T1000 (cell line): ENCODE measurements around the gene RARRES1.

Source experiments
- DNase-seq: peaks from one replicate; lab custom pipeline; 2025; ENCODE audit warnings: mixed read lengths; lab: John Stamatoyannopoulos, UW

RARRES1 gene

GRCh38 chr3:158765518-158766205 is 33.4 kb upstream of the RARRES1 start:
- DNase-seq = no peak

- DNase-seq = no peak
These were observed 31.2 kb upstream of the RARRES1 start for GRCh38 chr3:158763421-158763820.

- DNase-seq = no peak
These were observed 30.4 kb upstream of the RARRES1 start for GRCh38 chr3:158762701-158763100.

GRCh38 chr3:158761350-158761749 is 29.1 kb upstream of the RARRES1 start:
- no peak for DNase-seq

GRCh38 chr3:158755421-158755820 is 23.2 kb upstream of the RARRES1 start:
- no peak for DNase-seq

GRCh38 chr3:158753854-158754253 is 21.6 kb upstream of the RARRES1 start:
- no peak for DNase-seq

GRCh38 chr3:158751316-158751715 is 19.1 kb upstream of the RARRES1 start:
- DNase-seq = no peak

- DNase-seq = no peak
These were observed 17.8 kb upstream of the RARRES1 start for GRCh38 chr3:158750016-158750415.

GRCh38 chr3:158749526-158749925 is 17.3 kb upstream of the RARRES1 start:
- DNase-seq = no peak

GRCh38 chr3:158748237-158748828 is 16.1 kb upstream of the RARRES1 start:
- no peak for DNase-seq

GRCh38 chr3:158747417-158747816 is 15.2 kb upstream of the RARRES1 start:
- no peak for DNase-seq

- no peak for DNase-seq
These were observed 13.3 kb upstream of the RARRES1 start for GRCh38 chr3:158745551-158745950.

GRCh38 chr3:158744567-158745288 is 12.5 kb upstream of the RARRES1 start:
- DNase-seq = no peak

GRCh38 chr3:158743664-158744566 is 11.7 kb upstream of the RARRES1 start:
- DNase-seq = no peak

GRCh38 chr3:158742871-158743663 is 10.8 kb upstream of the RARRES1 start:
- DNase-seq = no peak

- no peak for DNase-seq
These were observed 7.4 kb upstream of the RARRES1 start for GRCh38 chr3:158739661-158740060.

- DNase-seq = no peak
These were observed 6.8 kb upstream of the RARRES1 start for GRCh38 chr3:158739078-158739477.

GRCh38 chr3:158738653-158739052 is 6.4 kb upstream of the RARRES1 start:
- DNase-seq = no peak

- DNase-seq = no peak
These were observed 5.8 kb upstream of the RARRES1 start for GRCh38 chr3:158737976-158738615.

GRCh38 chr3:158737410-158737809 is 5.2 kb upstream of the RARRES1 start:
- DNase-seq = no peak
